CD4-positive, alpha-beta T cell treated with Interleukin-2 at 100 ng/mL for 4 hours (primary cell): Measurements from ENCODE around the gene KLHL22.
"Not testable (repeated sequence)": the region's sequence is repeated elsewhere in the genome, so short reads cannot be mapped to it uniquely, and the experiment has no call there.

Source experiments
- DNase-seq: peaks from one replicate; pipeline ENCODE4 v3.0.0-alpha.2; 2020; ENCODE audit warnings: low spot score

The KLHL22 gene

GRCh38 chr22:20420157-20420842 lies 75.3 kb downstream of the KLHL22 start:
- no peak for DNase-seq

GRCh38 chr22:20419664-20419951 lies 76.0 kb downstream of the KLHL22 start:
- DNase-seq, result no peak

GRCh38 chr22:20418211-20418788 lies 77.3 kb downstream of the KLHL22 start:
- peak; percentile 70 for DNase-seq

- not testable (repeated sequence) for DNase-seq
Observed at GRCh38 chr22:20415699-20416098, 79.9 kb downstream of the KLHL22 start.

- not testable (repeated sequence) for DNase-seq
Observed at GRCh38 chr22:20415241-20415640, 80.4 kb downstream of the KLHL22 start.

GRCh38 chr22:20414450-20414849 lies 81.1 kb downstream of the KLHL22 start:
- no peak for DNase-seq

- no peak for DNase-seq
Observed at GRCh38 chr22:20414059-20414440, 81.5 kb downstream of the KLHL22 start.

- DNase-seq, result no peak
Observed at GRCh38 chr22:20413217-20414058, 82.2 kb downstream of the KLHL22 start.

GRCh38 chr22:20412474-20413216 lies 83.0 kb downstream of the KLHL22 start:
- no peak for DNase-seq

GRCh38 chr22:20409385-20409784 lies 86.2 kb downstream of the KLHL22 start:
- DNase-seq, result not testable (repeated sequence)

- DNase-seq, result no peak
Observed at GRCh38 chr22:20408891-20409290, 86.7 kb downstream of the KLHL22 start.

GRCh38 chr22:20407829-20408228 lies 87.8 kb downstream of the KLHL22 start:
- no peak for DNase-seq

GRCh38 chr22:20406686-20407408 lies 88.7 kb downstream of the KLHL22 start:
- DNase-seq, result no peak

GRCh38 chr22:20405931-20406685 lies 89.5 kb downstream of the KLHL22 start:
- no peak for DNase-seq

- DNase-seq, result no peak
Observed at GRCh38 chr22:20405291-20405930, 90.2 kb downstream of the KLHL22 start.

- DNase-seq, result no peak
Observed at GRCh38 chr22:20404881-20405280, 90.7 kb downstream of the KLHL22 start.

GRCh38 chr22:20403779-20404140 lies 91.8 kb downstream of the KLHL22 start:
- DNase-seq, result no peak

- DNase-seq, result no peak
Observed at GRCh38 chr22:20402960-20403778, 92.4 kb downstream of the KLHL22 start.

- no peak for DNase-seq
Observed at GRCh38 chr22:20401376-20402014, 94.1 kb downstream of the KLHL22 start.
